Loucy (cell line): Measurements from ENCODE around the gene TMEM217.

Source experiments
- H2AFZ ChIP-seq: fragments of 200-600 bp; sonication (generic); 2 replicates; pipeline ENCODE4 v1.6.0; 2016; ENCODE audit warnings: antibody characterized with exemption, mild to moderate bottlenecking, low read length, moderate library complexity
- H3F3A ChIP-seq: fragments of 200-600 bp; 2 replicates; pipeline ENCODE4 v1.6.0; 2016; ENCODE audit warnings: antibody characterized with exemption, low read depth, mild to moderate bottlenecking
- H3K27me3 ChIP-seq: fragments of 200-600 bp; sonication (generic); 2 replicates; pipeline ENCODE4 v1.6.1; 2014; ENCODE audit warnings: low read length, mild to moderate bottlenecking; ENCODE audit not compliant: insufficient read depth, poor library complexity, severe bottlenecking
- H3K36me3 ChIP-seq: fragments of 200-600 bp; sonication (generic); 2 replicates; pipeline ENCODE4 v1.6.1; 2016; ENCODE audit warnings: low read length; ENCODE audit not compliant: insufficient read depth
- H3K4me1 ChIP-seq: fragments of 200-600 bp; sonication (generic); 2 replicates; pipeline ENCODE4 v1.5.1; 2014; ENCODE audit warnings: low read length, mild to moderate bottlenecking; ENCODE audit not compliant: insufficient read depth, poor library complexity, severe bottlenecking
- H3K4me2 ChIP-seq: fragments of 200-600 bp; sonication (generic); 2 replicates; pipeline ENCODE4 v1.6.0; 2014; ENCODE audit warnings: antibody characterized with exemption, low read length, low read depth, mild to moderate bottlenecking; ENCODE audit not compliant: poor library complexity, severe bottlenecking
- H3K4me3 ChIP-seq: fragments of 200-600 bp; sonication (generic); 2 replicates; pipeline ENCODE4 v1.5.1; 2014; ENCODE audit warnings: low read length, mild to moderate bottlenecking, mixed read lengths; ENCODE audit not compliant: poor library complexity, severe bottlenecking
- H3K79me2 ChIP-seq: fragments of 200-600 bp; sonication (generic); 2 replicates; pipeline ENCODE4 v1.6.1; 2014; ENCODE audit warnings: low read length; ENCODE audit not compliant: insufficient read depth
- H3K9ac ChIP-seq: fragments of 200-600 bp; sonication (generic); 2 replicates; pipeline ENCODE4 v1.6.0; 2014; ENCODE audit warnings: mild to moderate bottlenecking, low read depth, low read length, moderate library complexity; ENCODE audit not compliant: poor library complexity, severe bottlenecking
- H3K9me2 ChIP-seq: fragments of 200-600 bp; sonication (generic); replicated peaks from 2 replicates; pipeline ENCODE4 v1.6.1; 2016; ENCODE audit warnings: low read depth, low read length, mixed read lengths
- H3K9me3 ChIP-seq: fragments of 200-600 bp; sonication (generic); 2 replicates; pipeline ENCODE4 v1.6.1; 2014; ENCODE audit warnings: mild to moderate bottlenecking, antibody characterized with exemption, low read length, low read depth; ENCODE audit not compliant: insufficient read depth
- H4K20me1 ChIP-seq: fragments of 200-600 bp; sonication (generic); 2 replicates; pipeline ENCODE4 v1.6.0; 2014; ENCODE audit warnings: antibody characterized with exemption, low read length, mild to moderate bottlenecking; ENCODE audit not compliant: insufficient read depth, poor library complexity, severe bottlenecking
- CTCF ChIP-seq: fragments of 200-600 bp; sonication (generic); conservative IDR thresholded peaks from 2 replicates; pipeline ENCODE4 v1.5.1; 2014; ENCODE audit warnings: mild to moderate bottlenecking, antibody characterized with exemption, low read length
- EZH2phosphoT487 ChIP-seq: fragments of 200-600 bp; IDR thresholded peaks from 2 replicates; pipeline ENCODE4 v1.6.1; 2018; ENCODE audit warnings: antibody characterized with exemption, mild to moderate bottlenecking, moderate library complexity, borderline replicate concordance

TMEM217 gene

GRCh38 chr6:37207903-37208456 lies 50.0 kb downstream of the TMEM217 start:
- no peaks in the 10 kb centered on the region for H3K27me3 ChIP-seq
- no peaks in the 10 kb centered on the region for H3F3A ChIP-seq
- no peaks in the 10 kb centered on the region for H3K9me2 ChIP-seq
- no peaks in the 10 kb centered on the region for H3K36me3 ChIP-seq
- peak overlapping the region; percentile 51 for H2AFZ ChIP-seq
- TF ChIP-seq CTCF, result peak; percentile 91
- no peak for TF ChIP-seq EZH2phosphoT487
- H4K20me1 ChIP-seq, result no peaks in the 10 kb centered on the region
- no peak overlapping the region for H3K9ac ChIP-seq
- H3K4me3 ChIP-seq, result no peak overlapping the region
- H3K9me3 ChIP-seq, result no peaks in the 10 kb centered on the region
- no peaks in the 10 kb centered on the region for H3K79me2 ChIP-seq
- H3K4me2 ChIP-seq, result no peak overlapping the region
- peaks cover 2% of the 10 kb centered on the region for H3K4me1 ChIP-seq

- Histone ChIP-seq H3K4me3 (no peak overlapping the region), H3F3A (no peaks in the 10 kb centered on the region), H3K36me3 (no peaks in the 10 kb centered on the region), H2AFZ (no peak overlapping the region), H3K4me1 (peaks cover 9% of the 10 kb centered on the region), H3K4me2 (no peak overlapping the region), H3K27me3 (no peaks in the 10 kb centered on the region), H3K9me2 (no peaks in the 10 kb centered on the region), H3K9ac (no peak overlapping the region), H4K20me1 (no peaks in the 10 kb centered on the region), H3K79me2 (no peaks in the 10 kb centered on the region), H3K9me3 (no peaks in the 10 kb centered on the region)
- no peak for TF ChIP-seq EZH2phosphoT487
- no peak for TF ChIP-seq CTCF
These were observed 51.3 kb downstream of the TMEM217 start for GRCh38 chr6:37206622-37207021.

- H4K20me1 ChIP-seq, result no peaks in the 10 kb centered on the region
- H2AFZ ChIP-seq, result no peak overlapping the region
- no peaks in the 10 kb centered on the region for H3K36me3 ChIP-seq
- no peak for TF ChIP-seq EZH2phosphoT487
- TF ChIP-seq CTCF, result no peak
- H3K4me1 ChIP-seq, result peaks cover 9% of the 10 kb centered on the region
- no peaks in the 10 kb centered on the region for H3K79me2 ChIP-seq
- no peak overlapping the region for H3K4me2 ChIP-seq
- no peaks in the 10 kb centered on the region for H3K27me3 ChIP-seq
- H3K4me3 ChIP-seq, result no peak overlapping the region
- H3F3A ChIP-seq, result no peaks in the 10 kb centered on the region
- no peak overlapping the region for H3K9ac ChIP-seq
- no peaks in the 10 kb centered on the region for H3K9me2 ChIP-seq
- no peaks in the 10 kb centered on the region for H3K9me3 ChIP-seq
These were observed 52.0 kb downstream of the TMEM217 start for GRCh38 chr6:37205997-37206340.
